ENCODE results near the gene GRN.

DNA sequence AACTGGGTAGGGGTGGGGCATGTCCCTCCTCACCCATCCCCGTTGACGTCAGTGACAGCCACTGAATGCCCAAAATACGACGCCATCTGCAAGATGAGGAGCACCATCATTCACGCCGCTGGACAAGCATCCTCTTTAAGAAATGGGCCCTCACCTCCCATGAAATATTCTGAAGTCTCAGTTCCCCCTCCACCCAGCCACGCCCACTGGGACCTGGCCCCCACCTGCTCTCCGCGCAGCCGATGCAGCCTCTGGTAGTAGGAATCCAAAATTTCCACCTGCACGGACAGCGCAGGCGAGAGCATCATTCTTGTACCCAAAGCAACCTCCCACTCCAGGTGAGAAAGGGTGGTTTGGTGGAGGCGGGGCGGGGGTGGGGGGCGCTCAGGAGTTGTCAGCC is 38.8 kb downstream of the GRN start:
- TF ChIP-seq, protein P1, sequence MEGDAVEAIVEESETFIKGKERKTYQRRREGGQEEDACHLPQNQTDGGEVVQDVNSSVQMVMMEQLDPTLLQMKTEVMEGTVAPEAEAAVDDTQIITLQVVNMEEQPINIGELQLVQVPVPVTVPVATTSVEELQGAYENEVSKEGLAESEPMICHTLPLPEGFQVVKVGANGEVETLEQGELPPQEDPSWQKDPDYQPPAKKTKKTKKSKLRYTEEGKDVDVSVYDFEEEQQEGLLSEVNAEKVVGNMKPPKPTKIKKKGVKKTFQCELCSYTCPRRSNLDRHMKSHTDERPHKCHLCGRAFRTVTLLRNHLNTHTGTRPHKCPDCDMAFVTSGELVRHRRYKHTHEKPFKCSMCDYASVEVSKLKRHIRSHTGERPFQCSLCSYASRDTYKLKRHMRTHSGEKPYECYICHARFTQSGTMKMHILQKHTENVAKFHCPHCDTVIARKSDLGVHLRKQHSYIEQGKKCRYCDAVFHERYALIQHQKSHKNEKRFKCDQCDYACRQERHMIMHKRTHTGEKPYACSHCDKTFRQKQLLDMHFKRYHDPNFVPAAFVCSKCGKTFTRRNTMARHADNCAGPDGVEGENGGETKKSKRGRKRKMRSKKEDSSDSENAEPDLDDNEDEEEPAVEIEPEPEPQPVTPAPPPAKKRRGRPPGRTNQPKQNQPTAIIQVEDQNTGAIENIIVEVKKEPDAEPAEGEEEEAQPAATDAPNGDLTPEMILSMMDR (IDR thresholded peaks at IDR 0.05), result no peak
- TF ChIP-seq POLR2AphosphoS5 (IDR thresholded peaks at IDR 0.05), result no peak
